H9 (cell line): Measurements from ENCODE around the gene CKB. TPM values are rescaled to one million over a fixed set of nuclear protein-coding genes. Genes with fewer than 3 reads are reported as not detected.

Experiments used
- DNase-seq: peaks from one replicate; pipeline ENCODE4 v3.0.0-alpha.2; 2017
- H2AFZ ChIP-seq: one replicate; pipeline ENCODE4 v1.6.1; 2013; ENCODE audit warnings: mild to moderate bottlenecking, low read length, control low read depth, moderate library complexity
- H2AK5ac ChIP-seq: 2 replicates; pipeline ENCODE4 v1.6.1; 2013; ENCODE audit warnings: low read length, control low read depth, mixed read lengths; ENCODE audit not compliant: insufficient read length
- H2BK120ac ChIP-seq: one replicate; pipeline ENCODE4 v1.6.1; 2013; ENCODE audit warnings: low read depth, mild to moderate bottlenecking, low read length, control low read depth, inconsistent platforms; ENCODE audit not compliant: poor library complexity, severe bottlenecking
- H2BK12ac ChIP-seq: 2 replicates; pipeline ENCODE4 v1.6.1; 2013; ENCODE audit warnings: low read length, control low read depth, mixed read lengths, low read depth; ENCODE audit not compliant: insufficient read length
- H2BK15ac ChIP-seq: 2 replicates; pipeline ENCODE4 v1.6.1; 2013; ENCODE audit warnings: low read depth, low read length, control low read depth
- H2BK20ac ChIP-seq: one replicate; pipeline ENCODE4 v1.6.1; 2013; ENCODE audit warnings: low read depth, mild to moderate bottlenecking, low read length, control low read depth, inconsistent platforms; ENCODE audit not compliant: poor library complexity, severe bottlenecking
- H2BK5ac ChIP-seq: 2 replicates; pipeline ENCODE4 v1.6.1; 2013; ENCODE audit warnings: low read length, control low read depth, mixed read lengths; ENCODE audit not compliant: insufficient read length
- H3K14ac ChIP-seq: 2 replicates; pipeline ENCODE4 v1.6.1; 2013; ENCODE audit warnings: low read length, control low read depth; ENCODE audit not compliant: insufficient read depth
- H3K18ac ChIP-seq: 2 replicates; pipeline ENCODE4 v1.6.1; 2013; ENCODE audit warnings: low read depth, mild to moderate bottlenecking, mixed read lengths, low read length, control low read depth; ENCODE audit not compliant: insufficient read length
- H3K23ac ChIP-seq: 2 replicates; pipeline ENCODE4 v1.6.1; 2013; ENCODE audit warnings: low read length, control low read depth, mixed read lengths, low read depth; ENCODE audit not compliant: insufficient read length
- H3K23me2 ChIP-seq: 2 replicates; pipeline ENCODE4 v1.6.1; 2013; ENCODE audit warnings: low read depth, mild to moderate bottlenecking, mixed read lengths, low read length, control low read depth; ENCODE audit not compliant: insufficient read length, poor library complexity, severe bottlenecking
- H3K27ac ChIP-seq: 2 replicates; pipeline ENCODE4 v1.5.1; 2013; ENCODE audit warnings: low read length, control low read depth, mixed read lengths, low read depth; ENCODE audit not compliant: insufficient read length
- H3K27me3 ChIP-seq: 2 replicates; pipeline ENCODE4 v1.6.1; 2013; ENCODE audit warnings: low read length, control low read depth, inconsistent platforms; ENCODE audit not compliant: insufficient read depth
- H3K4ac ChIP-seq: 2 replicates; pipeline ENCODE4 v1.6.1; 2013; ENCODE audit warnings: low read depth, mild to moderate bottlenecking, control low read depth, inconsistent platforms, low read length, moderate library complexity
- H3K4me1 ChIP-seq: 2 replicates; pipeline ENCODE4 v1.6.1; 2013; ENCODE audit warnings: low read length, control low read depth, inconsistent platforms; ENCODE audit not compliant: insufficient read depth
- H3K4me2 ChIP-seq: 2 replicates; pipeline ENCODE4 v1.6.1; 2013; ENCODE audit warnings: low read length, control low read depth, mixed read lengths; ENCODE audit not compliant: insufficient read length, insufficient read depth
- H3K56ac ChIP-seq: 2 replicates; pipeline ENCODE4 v1.6.1; 2013; ENCODE audit warnings: low read depth, mild to moderate bottlenecking, mixed read lengths, low read length, control low read depth; ENCODE audit not compliant: insufficient read length
- H3K79me1 ChIP-seq: 2 replicates; pipeline ENCODE4 v1.6.1; 2013; ENCODE audit warnings: low read depth, mild to moderate bottlenecking, moderate library complexity, low read length, control low read depth, inconsistent platforms; ENCODE audit not compliant: insufficient read depth, poor library complexity, severe bottlenecking
- H3K79me2 ChIP-seq: 2 replicates; pipeline ENCODE4 v1.6.1; 2013; ENCODE audit warnings: low read length, control low read depth, inconsistent platforms; ENCODE audit not compliant: insufficient read depth
- H3K9ac ChIP-seq: 2 replicates; pipeline ENCODE4 v1.6.1; 2013; ENCODE audit warnings: low read length, control low read depth, mixed read lengths; ENCODE audit not compliant: insufficient read length; ENCODE audit errors: extremely low read depth
- H3K9me3 ChIP-seq: one replicate; pipeline ENCODE4 v1.6.1; 2013; ENCODE audit warnings: low read depth, low read length, inconsistent platforms; ENCODE audit not compliant: control insufficient read depth
- H3T11ph ChIP-seq: one replicate; pipeline ENCODE4 v1.6.1; 2013; ENCODE audit warnings: mild to moderate bottlenecking, low read length, control low read depth, inconsistent platforms
- H4K20me1 ChIP-seq: one replicate; pipeline ENCODE4 v1.6.1; 2013; ENCODE audit not compliant: control insufficient read depth, insufficient read length, insufficient read depth
- H4K5ac ChIP-seq: 2 replicates; pipeline ENCODE4 v1.6.1; 2013; ENCODE audit warnings: low read depth, mild to moderate bottlenecking, mixed read lengths, low read length, control low read depth; ENCODE audit not compliant: insufficient read length
- H4K8ac ChIP-seq: replicated peaks from 2 replicates; pipeline ENCODE4 v1.6.1; 2013; ENCODE audit warnings: low read length, control low read depth, mixed read lengths, low read depth; ENCODE audit not compliant: insufficient read length
- H4K91ac ChIP-seq: 2 replicates; pipeline ENCODE4 v1.6.1; 2013; ENCODE audit warnings: low read depth, mild to moderate bottlenecking, moderate library complexity, mixed read lengths, low read length, control low read depth; ENCODE audit not compliant: insufficient read length
- H3K27ac Mint-ChIP-seq, 3 experiments: 2 replicates in 2 of 3; 3 replicates in 1 of 3; pipeline ENCODE4 v1.8.0; 2020 to 2021; ENCODE audit warnings: mixed read lengths in 3 of 3, mild to moderate bottlenecking in 1 of 3, moderate library complexity in 1 of 3
- H3K27me3 Mint-ChIP-seq: 2 replicates; pipeline ENCODE4 v1.8.0; 2021; ENCODE audit warnings: low read depth, mild to moderate bottlenecking, moderate library complexity, mixed read lengths
- H3K36me3 Mint-ChIP-seq, 3 experiments: 2 replicates in 2 of 3; 3 replicates in 1 of 3; pipeline ENCODE4 v1.8.0; 2020 to 2021; ENCODE audit warnings: low read depth in 3 of 3, mixed read lengths in 3 of 3; ENCODE audit not compliant: insufficient read depth in 1 of 3
- H3K4me1 Mint-ChIP-seq, 2 experiments: 2 replicates each; pipeline ENCODE4 v1.8.0; 2020; ENCODE audit warnings: mixed read lengths in 2 of 2
- H3K4me3 Mint-ChIP-seq, 2 experiments: 2 replicates in 1 of 2; 3 replicates in 1 of 2; pipeline ENCODE4 v1.8.0; 2020 to 2021; ENCODE audit warnings: mild to moderate bottlenecking in 2 of 2, mixed read lengths in 2 of 2, moderate library complexity in 1 of 2
- H3K9me3 Mint-ChIP-seq, 2 experiments: 2 replicates in 1 of 2; 3 replicates in 1 of 2; pipeline ENCODE4 v1.8.0; 2020; ENCODE audit warnings: mild to moderate bottlenecking in 2 of 2, mixed read lengths in 2 of 2, moderate library complexity in 1 of 2
- WGBS: extraction: QIAGEN DNeasy Blood & Tissue Kit; methylation state at CpG from one replicate; pipeline ENCODE4 v1.1.7; 2013; ENCODE audit warnings: missing lambda C conversion rate, low lambda C conversion rate, mixed read lengths; ENCODE audit not compliant: insufficient read length; ENCODE audit errors: extremely low coverage; 5-methylcytosine and 5-hydroxymethylcytosine counted together
- total RNA-seq: library from RNA; stranded (reverse); gene quantifications from 2 replicates; pipeline ENCODE4 v1.2.1, GENCODE V29; 2021
- TF ChIP-seq, protein P1 (sequence below): fragments of 200-600 bp; sonication (generic); conservative IDR thresholded peaks from 3 replicates; pipeline ENCODE4 v1.8.0; 2021; ENCODE audit warnings: antibody characterized with exemption, mild to moderate bottlenecking

The CKB gene
- total RNA-seq, 1 experiment from 2014 or later, result 517 TPM

DNA sequence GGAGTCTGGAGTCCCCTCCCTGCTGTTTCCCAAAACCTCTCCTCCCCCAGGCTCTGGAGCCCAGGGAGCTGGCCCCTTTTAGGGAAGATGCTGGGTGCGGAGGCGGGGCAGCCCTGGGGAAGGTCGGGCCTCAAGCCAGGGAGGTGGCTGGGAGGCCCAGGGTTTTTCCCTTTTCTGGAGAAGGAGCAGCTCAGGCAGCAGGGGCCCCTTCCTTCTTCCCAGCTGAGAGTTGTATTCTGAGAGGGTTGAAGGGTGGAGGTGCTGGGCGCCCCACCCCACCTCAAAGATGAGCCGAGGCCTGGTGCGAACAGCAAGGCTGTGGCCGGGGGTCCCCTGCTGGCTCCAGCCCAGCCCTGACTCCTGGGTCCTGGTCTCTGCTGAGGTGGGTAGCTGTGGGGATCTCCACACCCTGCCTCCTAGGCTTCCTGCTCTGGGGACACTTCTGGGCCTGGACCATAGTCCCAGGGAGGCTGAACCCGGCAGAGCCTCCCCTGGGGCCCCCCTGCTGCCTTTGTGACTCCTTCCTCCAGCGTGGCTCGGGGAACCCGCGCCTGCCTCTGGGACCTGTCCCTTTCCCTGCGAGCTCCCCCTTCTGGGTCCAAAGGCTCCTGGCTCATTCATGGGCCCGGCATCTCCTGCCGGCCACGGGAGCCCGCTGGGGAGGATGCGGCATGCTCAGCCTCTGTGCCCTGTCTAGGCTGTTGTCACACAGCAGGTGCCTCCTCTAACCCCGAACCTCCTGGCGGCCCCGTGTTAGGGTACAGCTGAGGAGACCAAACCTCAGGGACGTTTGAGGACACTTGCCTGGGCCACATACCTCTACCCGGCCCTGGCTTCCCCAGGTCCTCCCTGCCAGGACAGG lies 10.7 kb upstream of the CKB start:
- Histone ChIP-seq H3K27me3 (no peaks in the 10 kb centered on the region), H3K18ac (no peak overlapping the region), H3K4me1 (no peaks in the 10 kb centered on the region; the same call in 1 of the 2 replicates), H2BK12ac (no peak overlapping the region), H2BK15ac (no peak overlapping the region), H3K9me3 (no peaks in the 10 kb centered on the region), H3K23me2 (peaks cover 8% of the 10 kb centered on the region), H2BK5ac (no peak overlapping the region), H4K91ac (no peak overlapping the region), H3K4me2 (no peak overlapping the region), H4K5ac (no peak overlapping the region), H3K27ac (no peak overlapping the region), H3K23ac (no peak overlapping the region), H3K4ac (no peak overlapping the region), H4K8ac (no peak overlapping the region), H2BK20ac (no peak overlapping the region), H3K79me2 (peaks cover 10% of the 10 kb centered on the region; the same call in 1 of the 2 replicates), H3K56ac (no peak overlapping the region), H2BK120ac (no peak overlapping the region), H2AK5ac (no peak overlapping the region), H3K14ac (no peak overlapping the region), H2AFZ (no peak overlapping the region), H3K9ac (no peak overlapping the region), H3T11ph (no peak overlapping the region), H4K20me1 (peaks cover 4% of the 10 kb centered on the region), H3K79me1 (peaks cover 13% of the 10 kb centered on the region)
- Mint-ChIP-seq H3K27ac (no peak overlapping the region), H3K4me1 (peaks cover 8 to 14% of the 10 kb centered on the region in 2 experiments), H3K9me3 (no peaks in the 10 kb centered on the region; a peak in 1 of 5 replicates), H3K36me3 (peaks cover 0 to 10% (median 4%) of the 10 kb centered on the region in 3 experiments; a peak in 5 of 7 replicates), H3K4me3 (no peak overlapping the region), H3K27me3 (peaks cover 5% of the 10 kb centered on the region)
- WGBS, result no CpG with 5 or more reads among the region's 23 CpGs
- peak; percentile 27 for DNase-seq
- TF ChIP-seq, protein P1, sequence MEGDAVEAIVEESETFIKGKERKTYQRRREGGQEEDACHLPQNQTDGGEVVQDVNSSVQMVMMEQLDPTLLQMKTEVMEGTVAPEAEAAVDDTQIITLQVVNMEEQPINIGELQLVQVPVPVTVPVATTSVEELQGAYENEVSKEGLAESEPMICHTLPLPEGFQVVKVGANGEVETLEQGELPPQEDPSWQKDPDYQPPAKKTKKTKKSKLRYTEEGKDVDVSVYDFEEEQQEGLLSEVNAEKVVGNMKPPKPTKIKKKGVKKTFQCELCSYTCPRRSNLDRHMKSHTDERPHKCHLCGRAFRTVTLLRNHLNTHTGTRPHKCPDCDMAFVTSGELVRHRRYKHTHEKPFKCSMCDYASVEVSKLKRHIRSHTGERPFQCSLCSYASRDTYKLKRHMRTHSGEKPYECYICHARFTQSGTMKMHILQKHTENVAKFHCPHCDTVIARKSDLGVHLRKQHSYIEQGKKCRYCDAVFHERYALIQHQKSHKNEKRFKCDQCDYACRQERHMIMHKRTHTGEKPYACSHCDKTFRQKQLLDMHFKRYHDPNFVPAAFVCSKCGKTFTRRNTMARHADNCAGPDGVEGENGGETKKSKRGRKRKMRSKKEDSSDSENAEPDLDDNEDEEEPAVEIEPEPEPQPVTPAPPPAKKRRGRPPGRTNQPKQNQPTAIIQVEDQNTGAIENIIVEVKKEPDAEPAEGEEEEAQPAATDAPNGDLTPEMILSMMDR, result no peak
